HG03045 (cell line): ENCODE results near the gene GSK3A.

ENCODE experiments used
- ATAC-seq: cut with Tn5 transposase; IDR thresholded peaks from one replicate; pipeline ENCODE4 v1.9.1; 2021; ENCODE audit warnings: mild to moderate bottlenecking, moderate library complexity; ENCODE audit not compliant: unreplicated experiment

Gene GSK3A

GRCh38 chr19:42249769-42250168 lies 7.4 kb upstream of the GSK3A start:
- ATAC-seq = no peak

GRCh38 chr19:42249149-42249750 lies 6.8 kb upstream of the GSK3A start:
- ATAC-seq = no peak

- no peak for ATAC-seq
Measured at GRCh38 chr19:42248270-42249148, 6.1 kb upstream of the GSK3A start.

- ATAC-seq = no peak
Measured at GRCh38 chr19:42247640-42248199, 5.3 kb upstream of the GSK3A start.

GRCh38 chr19:42246922-42247639 lies 4.7 kb upstream of the GSK3A start:
- ATAC-seq = no peak

- no peak for ATAC-seq
Measured at GRCh38 chr19:42246143-42246921, 3.9 kb upstream of the GSK3A start.

- ATAC-seq = no peak
Measured at GRCh38 chr19:42245231-42245630, 2.8 kb upstream of the GSK3A start.

- ATAC-seq = peak; percentile 39
Measured at GRCh38 chr19:42244347-42245220, 2.2 kb upstream of the GSK3A start.

GRCh38 chr19:42242069-42242511 lies 312 bp downstream of the GSK3A start:
- no peak for ATAC-seq

GRCh38 chr19:42241279-42241678 lies 1.1 kb downstream of the GSK3A start:
- no peak for ATAC-seq

GRCh38 chr19:42239544-42240220 lies 2.7 kb downstream of the GSK3A start:
- no peak for ATAC-seq

GRCh38 chr19:42235181-42235580 lies 7.2 kb downstream of the GSK3A start:
- no peak for ATAC-seq

- no peak for ATAC-seq
Measured at GRCh38 chr19:42234364-42234763, 8.0 kb downstream of the GSK3A start.

GRCh38 chr19:42233678-42234292 lies 8.6 kb downstream of the GSK3A start:
- no peak for ATAC-seq

- ATAC-seq = no peak
Measured at GRCh38 chr19:42233106-42233505, 9.3 kb downstream of the GSK3A start.

GRCh38 chr19:42232435-42232834 lies 10.0 kb downstream of the GSK3A start:
- no peak for ATAC-seq

GRCh38 chr19:42230571-42230970 lies 11.8 kb downstream of the GSK3A start:
- ATAC-seq = no peak

- ATAC-seq = no peak
Measured at GRCh38 chr19:42229855-42230351, 12.5 kb downstream of the GSK3A start.
